Measurements from ENCODE around the gene MTRF1L. TPM values are rescaled to one million over a fixed set of nuclear protein-coding genes. Genes with fewer than 3 reads are reported as not detected.
A peak's percentile ranks its signal among the peaks of the same experiment; 100 is the strongest.
"Not testable (repeated sequence)": the region's sequence is repeated elsewhere in the genome, so short reads cannot be mapped to it uniquely, and the experiment has no call there.

Gene MTRF1L
- total RNA-seq, 1 donor from 2014 or later = 21.1 TPM

DNA sequence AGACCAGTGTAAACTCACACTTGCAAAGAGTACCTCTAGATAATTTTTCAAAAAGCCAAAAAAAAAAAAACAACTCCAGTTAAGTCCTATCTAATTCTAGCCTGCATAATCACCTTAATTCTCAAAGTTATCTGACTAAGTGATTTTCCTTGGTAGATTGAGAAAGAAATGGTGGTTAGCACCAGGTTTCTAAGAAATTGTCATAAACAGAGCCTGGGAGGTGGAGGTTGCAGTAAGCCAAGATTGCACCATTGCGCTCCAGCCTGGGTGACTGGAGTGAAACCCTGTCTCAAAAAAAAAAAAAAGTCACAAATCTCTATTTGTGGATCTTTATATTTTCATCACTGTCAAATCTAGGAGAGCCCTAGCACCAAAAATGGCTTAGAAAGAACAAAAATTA lies 28.6 kb downstream of the MTRF1L start:
- no peak for DNase-seq (ENCODE audit: low read depth, low spot score)

DNA sequence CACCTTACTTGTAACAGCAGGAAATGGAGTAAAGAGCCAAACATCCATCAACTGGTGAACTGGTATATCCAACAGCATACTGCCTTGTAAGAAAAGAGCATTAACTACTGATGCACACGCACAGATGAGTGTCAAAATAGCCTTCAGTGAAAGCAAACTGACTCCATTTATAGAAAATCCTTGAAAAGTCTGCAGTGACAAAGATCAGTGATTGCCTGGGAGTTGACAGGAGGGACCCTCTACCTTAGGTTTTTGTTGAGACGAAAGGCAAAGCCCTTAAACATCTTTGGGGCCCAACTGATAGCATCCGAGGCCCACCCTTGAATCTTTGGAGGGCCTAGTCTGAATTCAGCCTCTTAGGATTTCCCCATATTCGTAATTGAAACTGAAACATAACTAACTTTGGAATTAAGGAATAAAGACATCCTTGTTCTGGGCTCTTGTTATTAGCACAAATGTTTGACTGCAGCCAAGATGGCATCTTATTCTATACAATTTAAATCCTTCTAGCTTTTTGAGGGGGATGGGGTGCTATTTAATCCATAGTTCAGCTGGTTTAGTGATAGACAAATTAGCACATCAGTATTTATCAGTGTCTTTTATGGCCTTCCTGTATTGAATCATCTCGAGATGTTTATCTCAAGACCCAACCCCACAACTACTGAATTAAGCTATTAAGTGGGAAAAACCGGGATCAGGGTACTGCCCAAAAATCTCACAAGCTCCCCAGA lies 32.7 kb downstream of the MTRF1L start:
- no peak for DNase-seq (ENCODE audit: low read depth, low spot score)

DNA sequence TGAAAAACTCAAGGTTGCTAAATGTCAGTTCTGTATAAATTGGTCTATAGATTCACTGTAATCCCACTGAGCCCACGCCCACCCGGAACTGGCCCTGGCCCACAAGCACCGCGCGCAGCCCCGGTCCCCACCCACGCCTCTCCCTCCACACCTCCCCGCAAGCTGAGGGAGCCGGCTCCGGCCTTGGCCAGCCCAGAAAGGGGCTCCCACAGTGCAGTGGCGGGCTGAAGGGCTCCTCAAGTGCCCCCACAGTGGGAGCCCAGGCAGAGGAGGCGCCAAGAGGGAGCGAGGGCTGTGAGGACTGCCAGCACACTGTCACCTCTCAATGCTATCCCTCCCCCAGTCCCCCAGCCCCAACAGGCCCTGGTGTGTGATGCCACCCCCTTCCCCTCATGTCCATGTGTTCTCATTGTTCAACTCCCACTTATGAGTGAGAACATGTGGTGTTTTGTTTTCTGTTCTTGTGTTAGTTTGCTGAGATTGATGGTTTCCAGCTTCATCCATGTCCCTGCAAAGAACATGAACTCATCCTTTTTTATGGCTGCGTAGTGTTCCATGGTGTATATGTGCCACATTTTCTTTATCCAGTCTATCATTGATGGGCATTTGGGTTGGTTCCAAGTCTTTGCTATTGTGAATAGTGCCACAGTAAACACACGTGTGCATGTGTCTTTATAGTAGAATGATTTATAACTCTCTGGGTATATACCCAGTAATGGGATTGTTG lies 36.2 kb downstream of the MTRF1L start:
- not testable (repeated sequence) for DNase-seq (ENCODE audit: low read depth, low spot score)

DNA sequence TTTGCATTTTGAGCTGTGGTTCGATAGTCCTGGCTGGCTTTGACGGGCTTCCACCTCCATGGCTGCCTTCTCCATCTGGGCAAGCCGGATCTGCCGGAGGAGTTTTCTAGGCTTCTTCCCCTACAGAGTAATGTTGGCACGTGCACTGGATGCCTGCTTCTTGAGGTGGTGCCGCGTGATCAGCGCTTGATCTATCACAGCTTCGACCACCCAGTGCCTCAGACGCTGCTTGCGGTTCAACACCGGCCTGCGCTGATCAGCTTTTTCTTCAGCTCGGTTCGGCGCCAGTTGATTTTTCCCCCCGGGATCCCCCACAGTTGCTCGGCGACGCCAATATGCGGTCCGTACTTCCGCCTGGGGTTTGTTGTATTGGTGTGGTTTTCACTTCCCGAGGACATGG lies 43.2 kb downstream of the MTRF1L start:
- DNase-seq (ENCODE audit: low read depth, low spot score) = no peak

DNA sequence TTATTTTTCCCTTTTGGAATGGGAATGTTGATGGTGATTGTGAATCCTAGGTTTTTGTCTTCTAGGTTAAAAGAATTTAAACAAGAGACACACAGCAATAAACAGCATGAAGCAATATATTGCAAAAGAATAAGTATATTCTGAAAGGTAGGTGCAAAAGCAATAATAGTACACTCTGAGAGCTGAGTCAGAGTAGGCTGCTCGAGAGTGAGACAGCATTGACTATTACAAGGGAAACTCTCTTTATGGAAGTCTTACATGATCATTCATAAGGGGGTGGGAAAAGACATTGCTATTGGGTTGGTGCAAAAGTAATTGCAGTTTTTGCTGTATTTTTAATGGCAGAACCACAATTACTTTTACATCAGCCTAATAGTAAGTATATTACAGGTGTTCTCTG lies 44.7 kb downstream of the MTRF1L start:
- DNase-seq (ENCODE audit: low read depth, low spot score) = no peak

DNA sequence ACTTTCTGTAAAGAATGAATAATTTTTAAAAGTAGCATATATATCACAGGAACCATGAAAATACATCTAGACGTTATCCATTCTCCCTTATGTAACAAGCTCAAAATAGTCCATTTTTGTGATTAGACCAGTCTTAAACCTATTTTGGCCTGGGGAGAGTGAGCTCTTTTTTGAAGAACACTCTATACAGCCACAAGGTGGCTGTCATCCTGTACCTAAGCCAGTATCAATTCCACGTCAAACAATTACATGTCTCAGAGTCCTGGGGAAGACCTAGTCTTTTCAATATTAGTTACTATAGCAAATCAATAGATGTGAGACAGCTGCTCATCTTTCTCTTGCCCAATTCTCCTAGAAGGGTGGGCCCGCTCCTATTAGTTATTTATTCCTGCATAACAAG lies 48.1 kb downstream of the MTRF1L start:
- DNase-seq (ENCODE audit: low read depth, low spot score) = no peak

DNA sequence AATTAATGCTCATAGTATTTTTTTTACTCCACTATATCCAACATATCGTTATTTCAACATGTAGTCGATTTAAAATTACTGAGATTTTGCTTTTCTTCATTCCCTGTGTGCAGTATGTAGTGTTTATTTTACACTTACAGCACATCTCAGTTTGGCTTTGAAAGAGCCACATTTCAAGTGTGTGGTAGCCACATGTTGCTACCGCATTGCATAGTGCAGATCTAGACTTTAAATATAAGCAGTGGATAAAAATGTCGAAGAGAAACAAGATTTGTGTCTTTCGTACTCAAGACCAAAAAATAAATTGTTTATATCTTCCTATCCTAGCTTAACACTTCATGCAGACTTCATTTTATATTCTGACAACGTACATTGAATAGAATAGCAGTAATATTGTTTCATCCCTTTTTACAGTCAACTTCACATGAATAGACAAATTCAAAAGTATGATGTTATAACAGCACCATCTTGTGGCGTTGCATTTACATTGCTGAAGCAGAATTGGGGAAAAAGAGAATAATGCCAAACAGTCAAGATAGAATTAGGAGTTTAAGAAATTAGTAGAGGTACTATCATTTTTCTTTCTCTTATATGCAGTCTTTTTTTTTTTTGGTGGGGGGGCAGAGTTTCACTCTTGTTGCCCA lies 49.5 kb downstream of the MTRF1L start:
- no peak for DNase-seq (ENCODE audit: low read depth, low spot score)

DNA sequence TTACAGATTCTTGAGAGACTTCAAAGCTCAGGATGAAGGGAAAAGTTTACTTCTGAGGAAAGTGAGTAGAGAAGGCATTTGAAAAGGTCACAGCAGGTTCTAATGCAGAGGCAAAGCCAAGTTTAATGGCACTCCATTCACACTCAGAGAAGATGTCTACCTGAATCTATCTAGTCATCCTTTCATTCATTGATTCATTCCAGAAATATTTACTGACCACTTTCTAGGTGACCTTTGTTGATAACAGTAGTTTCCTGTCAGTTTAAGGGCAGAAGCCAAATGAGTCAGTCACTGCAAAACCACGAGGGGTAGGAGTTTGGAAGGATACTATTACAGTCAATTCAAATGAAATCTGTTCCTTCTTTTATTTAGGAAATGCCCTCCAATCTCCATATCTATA lies 50.5 kb downstream of the MTRF1L start:
- DNase-seq (ENCODE audit: low read depth, low spot score) = no peak

DNA sequence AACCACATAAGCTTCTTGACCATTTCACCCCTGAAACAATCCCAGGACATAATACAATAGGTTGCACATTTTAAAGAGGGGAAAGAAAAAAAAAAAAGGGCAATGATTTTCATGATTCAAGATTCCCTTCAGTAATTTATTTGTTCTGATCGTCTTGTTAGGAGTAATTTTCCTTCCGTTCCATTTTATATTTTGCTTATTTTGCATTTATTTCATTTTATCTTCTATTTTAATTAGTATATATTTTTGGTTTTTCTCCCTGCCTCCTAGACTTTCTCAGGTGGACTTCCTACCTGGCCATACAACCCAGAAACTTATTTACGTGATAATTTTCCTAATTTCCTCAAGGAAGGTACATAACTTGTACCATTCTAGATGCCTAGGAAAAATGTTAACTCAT lies 52.3 kb downstream of the MTRF1L start:
- no peak for DNase-seq (ENCODE audit: low read depth, low spot score)

DNA sequence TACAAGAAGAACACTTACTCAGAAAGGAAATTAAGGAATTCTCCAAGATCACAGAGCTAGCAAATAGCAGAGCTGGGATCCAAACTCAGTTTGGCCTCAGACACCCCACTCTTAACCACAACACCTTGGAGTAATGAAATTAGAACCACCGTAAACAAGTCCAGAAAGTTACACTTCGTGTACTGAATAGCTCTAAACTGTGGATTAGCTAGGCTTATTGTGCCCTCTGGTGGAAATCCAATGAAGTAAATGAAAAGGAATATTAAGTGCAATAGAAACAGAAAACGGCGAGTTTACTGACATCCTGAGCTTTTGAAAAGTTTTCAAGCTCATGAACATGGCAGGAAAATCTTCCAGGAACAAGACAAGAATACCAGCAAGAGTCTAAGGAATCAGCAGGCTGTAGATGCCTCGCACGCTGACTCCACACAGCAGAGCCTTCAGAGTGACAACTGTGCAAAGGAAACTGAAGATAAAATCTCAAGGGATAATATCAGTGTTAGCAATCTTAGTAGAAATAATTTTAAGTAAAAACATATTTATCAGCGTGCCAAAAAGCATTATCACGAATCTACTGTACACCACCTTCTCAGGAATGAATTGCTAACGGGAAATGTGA lies 54.2 kb downstream of the MTRF1L start:
- peak; percentile 8 for DNase-seq (ENCODE audit: low read depth, low spot score)

DNA sequence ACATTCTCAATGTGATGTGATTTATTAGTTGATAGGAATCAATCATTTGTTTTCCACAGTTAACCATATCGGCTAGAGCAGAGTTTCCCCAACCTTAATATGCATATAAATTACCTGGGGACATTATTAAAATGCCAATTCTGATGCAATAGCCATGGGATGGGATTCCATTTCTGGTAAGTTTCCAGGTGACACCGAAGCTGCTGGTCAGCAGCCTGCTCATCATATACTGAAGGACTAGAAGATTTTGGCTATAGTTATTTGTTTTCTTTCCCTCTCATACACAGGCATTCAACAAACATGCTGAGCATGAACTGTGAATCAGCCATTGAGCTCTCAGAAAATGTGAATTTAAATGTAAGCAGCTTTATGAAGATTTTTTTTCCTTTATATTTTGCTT lies 55.5 kb downstream of the MTRF1L start:
- no peak for DNase-seq (ENCODE audit: low read depth, low spot score)

DNA sequence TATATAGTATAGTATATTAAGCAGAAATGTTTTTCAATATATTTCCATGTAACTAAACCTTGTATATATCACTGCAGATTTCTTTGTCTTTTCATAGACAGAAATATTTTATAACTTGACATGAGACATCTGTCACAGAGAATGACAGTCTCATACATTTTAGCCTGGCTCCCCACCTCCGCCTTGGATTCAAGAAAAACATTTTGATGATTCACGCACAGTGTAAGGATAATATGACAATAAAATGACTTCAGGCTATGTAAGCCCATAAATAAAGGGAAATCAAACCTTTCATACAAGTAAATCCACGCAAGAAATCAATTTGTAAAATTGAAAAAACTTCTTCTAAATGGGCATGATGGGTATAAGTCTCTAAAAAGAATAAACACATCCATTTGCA lies 56.0 kb downstream of the MTRF1L start:
- DNase-seq (ENCODE audit: low read depth, low spot score) = no peak

DNA sequence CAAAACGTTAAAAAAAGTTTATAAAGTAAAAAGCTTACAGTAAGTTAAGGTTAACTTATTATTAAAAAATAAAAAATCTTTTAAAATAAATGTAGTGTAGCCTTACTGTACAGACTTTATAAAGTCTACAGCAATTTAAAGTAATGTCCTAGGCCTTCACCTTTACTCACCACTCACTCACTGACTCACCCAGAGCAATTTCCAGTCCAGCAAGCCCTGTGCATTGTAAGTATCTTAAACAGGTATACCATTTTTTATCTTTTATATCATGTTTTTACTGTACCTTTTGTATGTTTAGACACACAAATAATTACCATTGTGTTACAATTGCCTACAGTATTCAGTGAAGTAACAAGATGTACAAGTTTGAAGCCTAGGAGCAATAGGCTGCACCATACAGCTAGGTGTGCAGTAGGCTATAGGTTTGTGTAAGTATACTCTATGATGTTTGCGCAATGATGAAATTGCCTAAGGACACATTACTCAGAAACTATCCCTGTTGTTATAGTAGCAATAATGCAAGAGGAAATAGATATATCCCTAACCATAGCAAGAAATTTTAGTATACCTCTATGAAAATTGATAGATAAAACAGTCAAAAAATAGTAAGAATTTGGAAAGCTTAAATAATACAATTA lies 59.1 kb downstream of the MTRF1L start:
- DNase-seq (ENCODE audit: low read depth, low spot score) = no peak

DNA sequence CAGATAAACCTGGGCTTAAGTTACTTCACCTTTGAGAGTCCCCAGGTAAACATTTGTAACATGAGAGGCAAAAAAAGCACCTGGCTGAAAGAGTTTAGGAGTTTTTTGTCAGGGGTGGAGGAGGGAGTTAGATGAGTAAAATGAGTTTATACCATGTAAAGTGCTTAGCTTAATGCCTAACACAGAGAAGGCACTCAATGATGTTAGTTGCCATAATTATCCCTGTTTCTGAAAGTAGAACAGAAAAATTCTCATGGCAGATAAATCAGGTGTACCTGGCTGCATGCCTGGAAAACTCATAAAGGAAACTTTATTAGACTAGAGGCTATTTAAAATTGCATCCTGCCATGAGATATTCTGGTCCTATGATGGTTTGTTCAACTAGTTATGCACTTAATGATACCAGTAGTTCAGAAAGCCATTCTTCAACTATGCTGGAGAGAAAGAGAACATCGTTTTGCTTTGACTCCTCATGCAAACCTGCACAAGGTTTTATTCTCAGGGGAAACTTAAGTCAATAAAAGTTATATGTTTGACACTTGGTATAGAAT lies 60.1 kb downstream of the MTRF1L start:
- no peak for DNase-seq (ENCODE audit: low read depth, low spot score)

DNA sequence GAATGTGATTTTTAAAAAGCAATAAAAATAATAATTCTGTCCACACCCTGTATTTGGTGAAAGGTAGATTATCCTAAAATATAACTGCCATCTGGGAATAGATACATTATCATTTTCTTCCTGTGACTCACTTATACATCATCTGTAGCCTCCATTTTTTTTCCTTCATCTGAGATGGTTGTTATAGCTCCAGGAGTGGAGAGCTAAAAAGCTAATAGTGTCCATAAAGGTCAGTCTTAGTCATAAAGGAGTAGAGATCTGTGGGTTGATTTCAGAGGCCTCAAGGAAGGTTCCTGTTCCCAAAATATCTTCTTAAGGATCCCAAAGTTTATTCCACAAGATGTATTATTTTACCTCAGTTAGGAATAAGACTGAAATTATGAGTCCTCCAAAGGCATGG lies 60.8 kb downstream of the MTRF1L start:
- DNase-seq (ENCODE audit: low read depth, low spot score) = no peak

Other genes with a start within 250 kb of the MTRF1L start
- 13.7 and 21.6 TPM in 2 replicates for gene FBXO5, start 19.7 kb downstream of the MTRF1L start, total RNA-seq
- gene RGS17, start 128.6 kb upstream of the MTRF1L start, total RNA-seq = 1.5 and 6.1 TPM in 2 replicates